Activated T-cell treated with anti-CD3 and anti-CD28 coated beads, Interleukin-2, amount 50 U/mL, for 48 hours (primary cell): Measurements from ENCODE around the gene DNAJC2.

Source experiments
- DNase-seq, 2 experiments: peaks; one replicate each; pipeline ENCODE4 v3.0.0-alpha.2; 2020

The DNAJC2 gene

GRCh38 chr7:103344453-103345149 lies at the start of gene DNAJC2:
Gene DNAJC2, minus strand, starts transcription at chr7:103344767. Its CDS starts 145 bp downstream, at chr7:103344622.
- peak; percentile 88 to 89 for DNase-seq

- no peak for DNase-seq
Measured at GRCh38 chr7:103391976-103392375, 47.4 kb upstream of the DNAJC2 start.

GRCh38 chr7:103391150-103391549 lies 46.6 kb upstream of the DNAJC2 start:
- DNase-seq = no peak

GRCh38 chr7:103389263-103389662 lies 44.7 kb upstream of the DNAJC2 start:
- DNase-seq = no peak

GRCh38 chr7:103388469-103389140 lies 44.0 kb upstream of the DNAJC2 start:
- DNase-seq = no peak

- no peak for DNase-seq
Measured at GRCh38 chr7:103387242-103387641, 42.7 kb upstream of the DNAJC2 start.

GRCh38 chr7:103382032-103382402 lies 37.5 kb upstream of the DNAJC2 start:
- DNase-seq = no peak

GRCh38 chr7:103381280-103382031 lies 36.9 kb upstream of the DNAJC2 start:
- no peak for DNase-seq

- no peak for DNase-seq
Measured at GRCh38 chr7:103380395-103381191, 36.0 kb upstream of the DNAJC2 start.

- DNase-seq = no peak
Measured at GRCh38 chr7:103379270-103379975, 34.9 kb upstream of the DNAJC2 start.

GRCh38 chr7:103373866-103374643 lies 29.5 kb upstream of the DNAJC2 start:
- DNase-seq = no peak

GRCh38 chr7:103369432-103369831 lies 24.9 kb upstream of the DNAJC2 start:
- no peak for DNase-seq

- DNase-seq = no peak
Measured at GRCh38 chr7:103349805-103350204, 5.2 kb upstream of the DNAJC2 start.

GRCh38 chr7:103348959-103349358 lies 4.4 kb upstream of the DNAJC2 start:
- DNase-seq = no peak

GRCh38 chr7:103348452-103348851 lies 3.9 kb upstream of the DNAJC2 start:
- no peak for DNase-seq

GRCh38 chr7:103347507-103348267 lies 3.1 kb upstream of the DNAJC2 start, which contains the start of gene PSMC2:
Gene PSMC2, plus strand, starts transcription at chr7:103347643. Its CDS starts 69 bp downstream, at chr7:103347712.
- peak; percentile 88 for DNase-seq

GRCh38 chr7:103346396-103346795 lies 1.8 kb upstream of the DNAJC2 start:
- DNase-seq = no peak

- DNase-seq = peak; percentile 60 to 62
Measured at GRCh38 chr7:103343758-103344452, 662 bp downstream of the DNAJC2 start.

GRCh38 chr7:103343332-103343731 lies 1.2 kb downstream of the DNAJC2 start:
- no peak for DNase-seq

- no peak for DNase-seq
Measured at GRCh38 chr7:103341466-103341865, 3.1 kb downstream of the DNAJC2 start.
